Fibroblast of the aortic adventitia (primary cell): ENCODE data around the gene CKB. TPM values are rescaled to one million over a fixed set of nuclear protein-coding genes. Genes with fewer than 3 reads are reported as not detected.

Source experiments
- DNase-seq: peaks from one replicate; pipeline ENCODE4 v3.0.0-alpha.2; 2010; ENCODE audit warnings: low read depth
- H3K4me3 ChIP-seq: 2 replicates; pipeline ENCODE4 v1.5.1; 2011; ENCODE audit warnings: low read depth, mild to moderate bottlenecking, control low read depth, low read length, moderate library complexity
- total RNA-seq: library from RNA; depleted of rRNA; stranded (reverse); fragments of >200 nt; gene quantifications from 2 replicates; pipeline ENCODE4 v1.2.3, GENCODE V29; 2012; ENCODE audit warnings: low replicate concordance
- TF ChIP-seq, protein P1 (sequence below): IDR thresholded peaks from 2 replicates; pipeline ENCODE4 v1.5.1; 2011; ENCODE audit warnings: mild to moderate bottlenecking, low read length, control low read depth, inconsistent platforms; ENCODE audit not compliant: insufficient read depth

CKB gene
- total RNA-seq, 1 donor: 17.6 TPM

GRCh38 chr14:103519837-103520212 is 2.8 kb downstream of the CKB start:
- no peak for DNase-seq
- TF ChIP-seq, protein P1, sequence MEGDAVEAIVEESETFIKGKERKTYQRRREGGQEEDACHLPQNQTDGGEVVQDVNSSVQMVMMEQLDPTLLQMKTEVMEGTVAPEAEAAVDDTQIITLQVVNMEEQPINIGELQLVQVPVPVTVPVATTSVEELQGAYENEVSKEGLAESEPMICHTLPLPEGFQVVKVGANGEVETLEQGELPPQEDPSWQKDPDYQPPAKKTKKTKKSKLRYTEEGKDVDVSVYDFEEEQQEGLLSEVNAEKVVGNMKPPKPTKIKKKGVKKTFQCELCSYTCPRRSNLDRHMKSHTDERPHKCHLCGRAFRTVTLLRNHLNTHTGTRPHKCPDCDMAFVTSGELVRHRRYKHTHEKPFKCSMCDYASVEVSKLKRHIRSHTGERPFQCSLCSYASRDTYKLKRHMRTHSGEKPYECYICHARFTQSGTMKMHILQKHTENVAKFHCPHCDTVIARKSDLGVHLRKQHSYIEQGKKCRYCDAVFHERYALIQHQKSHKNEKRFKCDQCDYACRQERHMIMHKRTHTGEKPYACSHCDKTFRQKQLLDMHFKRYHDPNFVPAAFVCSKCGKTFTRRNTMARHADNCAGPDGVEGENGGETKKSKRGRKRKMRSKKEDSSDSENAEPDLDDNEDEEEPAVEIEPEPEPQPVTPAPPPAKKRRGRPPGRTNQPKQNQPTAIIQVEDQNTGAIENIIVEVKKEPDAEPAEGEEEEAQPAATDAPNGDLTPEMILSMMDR: no peak
- no peak overlapping the region for H3K4me3 ChIP-seq

DNA sequence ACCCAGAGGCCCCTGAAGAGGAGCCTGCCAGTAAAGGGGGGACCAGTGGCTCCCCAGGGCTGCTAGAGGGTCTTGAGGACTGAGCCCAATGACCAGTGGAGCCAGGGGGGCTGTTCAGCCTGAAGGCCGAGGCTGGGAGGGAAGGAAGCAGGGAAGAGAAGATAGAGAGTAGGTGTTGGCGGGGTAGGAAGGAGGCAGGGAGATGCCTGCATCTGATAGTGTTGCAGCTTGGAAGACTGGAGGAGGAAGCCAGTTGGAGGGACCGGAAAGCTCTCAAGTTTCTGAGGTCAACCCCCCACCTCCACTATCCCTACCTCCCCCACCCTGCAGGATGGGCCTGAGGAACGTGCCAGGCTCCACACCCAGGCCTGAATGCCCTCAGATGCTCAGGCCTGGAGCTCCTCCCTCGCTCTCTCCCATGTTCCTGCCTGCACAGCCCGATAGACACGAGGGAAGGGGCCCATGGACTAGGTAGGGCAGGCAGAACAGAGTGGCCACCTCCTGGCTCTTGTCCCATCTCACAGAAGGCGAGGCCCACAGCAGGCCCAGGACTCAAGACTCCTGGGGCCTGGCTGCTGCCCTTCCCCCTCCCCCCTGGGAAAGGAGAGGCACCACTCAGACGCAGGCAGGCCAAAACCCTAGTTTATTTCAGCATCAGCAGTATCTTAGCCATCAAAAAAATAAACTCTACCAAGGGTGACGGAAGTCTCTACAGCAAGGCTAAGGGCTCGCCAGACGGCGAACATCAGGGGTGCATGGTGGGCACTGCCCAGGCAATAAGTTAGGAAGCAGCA is 3.4 kb downstream of the CKB start:
- H3K4me3 ChIP-seq: no peak overlapping the region
- peak; percentile 58 for DNase-seq
- TF ChIP-seq, protein P1: no peak

- TF ChIP-seq, protein P1: peak; percentile 95
- peak; percentile 49 for DNase-seq
- no peak overlapping the region for H3K4me3 ChIP-seq
Measured at GRCh38 chr14:103518422-103519042, 4.1 kb downstream of the CKB start.

- peak; percentile 36 for DNase-seq
- no peak overlapping the region for H3K4me3 ChIP-seq
- TF ChIP-seq, protein P1: no peak
Measured at GRCh38 chr14:103517721-103518421, 4.8 kb downstream of the CKB start.

GRCh38 chr14:103517174-103517566 is 5.5 kb downstream of the CKB start:
- no peak for DNase-seq
- H3K4me3 ChIP-seq: no peak overlapping the region
- TF ChIP-seq, protein P1: no peak

DNA sequence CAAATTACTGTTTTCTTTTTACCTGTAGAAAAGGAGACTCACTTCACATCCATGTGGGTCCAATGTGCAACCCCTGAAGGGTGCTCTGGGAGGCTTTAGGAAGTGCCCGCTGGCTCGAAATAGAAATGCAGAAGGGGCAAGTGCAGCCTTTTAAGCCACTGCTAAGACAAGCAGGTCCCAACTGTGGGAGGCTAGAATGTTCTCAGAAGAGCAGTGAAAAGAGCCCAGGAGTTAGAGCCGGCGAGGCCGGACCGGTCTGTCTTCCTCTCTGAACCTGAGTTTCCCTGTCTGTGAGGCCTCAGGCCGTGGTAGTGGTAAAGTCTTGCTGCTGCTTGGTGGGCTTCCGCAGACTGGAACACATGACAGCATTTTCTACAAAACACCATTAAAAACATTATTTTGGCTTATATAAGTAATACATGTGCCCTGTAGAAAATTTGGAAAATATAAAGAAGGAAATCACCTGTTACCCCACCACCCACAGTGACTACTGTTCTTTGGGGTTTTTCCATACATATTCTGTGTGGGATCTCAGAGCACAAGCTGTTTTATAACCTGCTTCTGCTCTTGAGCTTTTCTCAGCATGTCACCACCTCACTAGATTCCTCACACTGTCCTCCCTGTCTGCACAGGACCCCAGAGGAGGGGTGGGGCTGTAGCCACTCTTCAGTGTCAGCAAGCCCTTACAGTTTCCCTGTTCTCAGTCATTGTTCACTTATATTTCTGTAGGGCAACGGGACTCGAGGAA is 6.0 kb downstream of the CKB start:
- TF ChIP-seq, protein P1: no peak
- DNase-seq: no peak
- H3K4me3 ChIP-seq: no peak overlapping the region
